GM12878 (cell line): ENCODE data around the gene FBXL17.

Experiments
- CBX3 ChIP-seq: fragments of 200-600 bp; sonication (generic); IDR thresholded peaks from 2 replicates; pipeline ENCODE4 v1.6.1; 2016; ENCODE audit warnings: low read depth, borderline replicate concordance
- GABPA ChIP-seq: IDR thresholded peaks from 2 replicates; pipeline ENCODE4 v1.6.1; 2014; ENCODE audit warnings: antibody characterized with exemption, low read depth, mild to moderate bottlenecking, inconsistent platforms
- HDGF ChIP-seq: fragments of 450-650 bp; IDR thresholded peaks from 2 replicates; pipeline ENCODE4 v1.6.1; 2016; ENCODE audit warnings: antibody characterized with exemption
- NFXL1 ChIP-seq: fragments of 450-650 bp; IDR thresholded peaks from 2 replicates; pipeline ENCODE4 v1.6.1; 2017; ENCODE audit warnings: antibody characterized with exemption, mild to moderate bottlenecking, borderline replicate concordance
- SIN3A ChIP-seq: IDR thresholded peaks from 2 replicates; pipeline ENCODE4 v1.6.1; 2012; ENCODE audit warnings: low read depth, low read length, improper control_type of control experiment
- SMC3 ChIP-seq: IDR thresholded peaks from 2 replicates; pipeline ENCODE4 v1.6.1; 2011; ENCODE audit warnings: low read length, improper control_type of control experiment, borderline replicate concordance
- ZNF274 ChIP-seq: IDR thresholded peaks from one replicate; pipeline ENCODE4 v1.8.0; 2011; ENCODE audit not compliant: insufficient read length, insufficient read depth
- ZZZ3 ChIP-seq: IDR thresholded peaks from 2 replicates; pipeline ENCODE4 v1.6.1; 2011; ENCODE audit warnings: low read depth; ENCODE audit not compliant: control insufficient read depth, insufficient read length
- TF ChIP-seq, protein P1 (sequence below), 3 experiments: IDR thresholded peaks in 2 of 3; conservative IDR thresholded peaks in 1 of 3; 2 replicates each; pipeline ENCODE4 v1.5.1; 2011; ENCODE audit warnings: low read depth in 3 of 3, low read length in 3 of 3, mild to moderate bottlenecking in 3 of 3, control low read depth in 2 of 3, moderate library complexity in 2 of 3, inconsistent platforms in 1 of 3, mixed read lengths in 1 of 3; ENCODE audit not compliant: control insufficient read depth in 2 of 3, insufficient read depth in 1 of 3; ENCODE audit errors: extremely low read depth in 1 of 3
- TF ChIP-seq, protein P2 (sequence below): fragments of 450-650 bp; IDR thresholded peaks from 2 replicates; pipeline ENCODE4 v1.6.1; 2017; ENCODE audit warnings: antibody characterized with exemption, mild to moderate bottlenecking, moderate library complexity
- TF ChIP-seq, protein P3 (sequence below): IDR thresholded peaks from 2 replicates; pipeline ENCODE4 v1.6.1; 2011; ENCODE audit warnings: low read depth, mild to moderate bottlenecking, low read length, moderate library complexity, borderline replicate concordance; ENCODE audit errors: extremely low read depth

DNA sequence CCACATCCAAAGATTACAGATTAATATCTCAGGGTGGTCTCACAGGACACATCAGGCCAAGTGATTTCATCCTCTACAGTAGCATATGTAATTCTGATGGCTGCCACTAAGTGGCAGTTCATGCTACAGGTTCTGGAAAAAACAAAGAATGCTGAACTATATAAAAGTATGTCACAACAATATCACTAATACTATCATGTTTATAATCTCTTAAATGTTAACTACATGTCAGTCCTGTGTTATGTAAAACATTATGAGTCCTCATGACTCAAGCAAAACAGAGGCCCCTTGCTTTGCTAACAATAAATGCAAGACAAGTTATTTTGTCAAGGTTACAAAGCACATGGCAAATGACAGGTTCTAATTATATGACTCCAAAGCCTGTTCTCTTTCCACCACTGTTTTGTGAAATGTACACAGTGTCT, 233.2 kb downstream of the FBXL17 start:
- TF ChIP-seq, protein P1, sequence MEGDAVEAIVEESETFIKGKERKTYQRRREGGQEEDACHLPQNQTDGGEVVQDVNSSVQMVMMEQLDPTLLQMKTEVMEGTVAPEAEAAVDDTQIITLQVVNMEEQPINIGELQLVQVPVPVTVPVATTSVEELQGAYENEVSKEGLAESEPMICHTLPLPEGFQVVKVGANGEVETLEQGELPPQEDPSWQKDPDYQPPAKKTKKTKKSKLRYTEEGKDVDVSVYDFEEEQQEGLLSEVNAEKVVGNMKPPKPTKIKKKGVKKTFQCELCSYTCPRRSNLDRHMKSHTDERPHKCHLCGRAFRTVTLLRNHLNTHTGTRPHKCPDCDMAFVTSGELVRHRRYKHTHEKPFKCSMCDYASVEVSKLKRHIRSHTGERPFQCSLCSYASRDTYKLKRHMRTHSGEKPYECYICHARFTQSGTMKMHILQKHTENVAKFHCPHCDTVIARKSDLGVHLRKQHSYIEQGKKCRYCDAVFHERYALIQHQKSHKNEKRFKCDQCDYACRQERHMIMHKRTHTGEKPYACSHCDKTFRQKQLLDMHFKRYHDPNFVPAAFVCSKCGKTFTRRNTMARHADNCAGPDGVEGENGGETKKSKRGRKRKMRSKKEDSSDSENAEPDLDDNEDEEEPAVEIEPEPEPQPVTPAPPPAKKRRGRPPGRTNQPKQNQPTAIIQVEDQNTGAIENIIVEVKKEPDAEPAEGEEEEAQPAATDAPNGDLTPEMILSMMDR (IDR thresholded peaks at IDR 0.05 in 2 of 3, conservative IDR thresholded peaks at IDR 0.05 in 1 of 3; ENCODE audit: control insufficient read depth in 2 of 3, extremely low read depth in 1 of 3, insufficient read depth in 1 of 3, low read depth in 3 of 3, low read length in 3 of 3) = peak; percentile 54 to 62 (median 54)
- no peak for TF ChIP-seq SIN3A
- no peak for TF ChIP-seq CBX3
- TF ChIP-seq GABPA = no peak
- TF ChIP-seq HDGF = no peak
- TF ChIP-seq ZZZ3 = no peak
- peak; percentile 26; the same call in 1 of the 2 replicates for TF ChIP-seq SMC3
- TF ChIP-seq, protein P2, sequence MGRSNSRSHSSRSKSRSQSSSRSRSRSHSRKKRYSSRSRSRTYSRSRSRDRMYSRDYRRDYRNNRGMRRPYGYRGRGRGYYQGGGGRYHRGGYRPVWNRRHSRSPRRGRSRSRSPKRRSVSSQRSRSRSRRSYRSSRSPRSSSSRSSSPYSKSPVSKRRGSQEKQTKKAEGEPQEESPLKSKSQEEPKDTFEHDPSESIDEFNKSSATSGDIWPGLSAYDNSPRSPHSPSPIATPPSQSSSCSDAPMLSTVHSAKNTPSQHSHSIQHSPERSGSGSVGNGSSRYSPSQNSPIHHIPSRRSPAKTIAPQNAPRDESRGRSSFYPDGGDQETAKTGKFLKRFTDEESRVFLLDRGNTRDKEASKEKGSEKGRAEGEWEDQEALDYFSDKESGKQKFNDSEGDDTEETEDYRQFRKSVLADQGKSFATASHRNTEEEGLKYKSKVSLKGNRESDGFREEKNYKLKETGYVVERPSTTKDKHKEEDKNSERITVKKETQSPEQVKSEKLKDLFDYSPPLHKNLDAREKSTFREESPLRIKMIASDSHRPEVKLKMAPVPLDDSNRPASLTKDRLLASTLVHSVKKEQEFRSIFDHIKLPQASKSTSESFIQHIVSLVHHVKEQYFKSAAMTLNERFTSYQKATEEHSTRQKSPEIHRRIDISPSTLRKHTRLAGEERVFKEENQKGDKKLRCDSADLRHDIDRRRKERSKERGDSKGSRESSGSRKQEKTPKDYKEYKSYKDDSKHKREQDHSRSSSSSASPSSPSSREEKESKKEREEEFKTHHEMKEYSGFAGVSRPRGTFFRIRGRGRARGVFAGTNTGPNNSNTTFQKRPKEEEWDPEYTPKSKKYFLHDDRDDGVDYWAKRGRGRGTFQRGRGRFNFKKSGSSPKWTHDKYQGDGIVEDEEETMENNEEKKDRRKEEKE = no peak
- no peak for TF ChIP-seq NFXL1
- TF ChIP-seq ZNF274 = no peak
- TF ChIP-seq, protein P3, sequence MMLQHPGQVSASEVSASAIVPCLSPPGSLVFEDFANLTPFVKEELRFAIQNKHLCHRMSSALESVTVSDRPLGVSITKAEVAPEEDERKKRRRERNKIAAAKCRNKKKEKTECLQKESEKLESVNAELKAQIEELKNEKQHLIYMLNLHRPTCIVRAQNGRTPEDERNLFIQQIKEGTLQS = no peak
